Smooth muscle cell (in vitro differentiated cells): ENCODE data around the gene LRRC15. TPM values are rescaled to one million over a fixed set of nuclear protein-coding genes. Genes with fewer than 3 reads are reported as not detected.
A peak's percentile ranks its signal among the peaks of the same experiment; 100 is the strongest.

ENCODE experiments used
- DNase-seq: peaks from one replicate; lab custom pipeline; 2025; ENCODE audit not compliant: unreplicated experiment; lab: John Stamatoyannopoulos, UW
- H2AFZ ChIP-seq: fragments of 200-600 bp; sonication (generic); 2 replicates; pipeline ENCODE4 v1.6.0; 2016; ENCODE audit warnings: antibody characterized with exemption, low read depth, mild to moderate bottlenecking
- H3F3A ChIP-seq: fragments of 200-600 bp; sonication (generic); 2 replicates; pipeline ENCODE4 v1.6.0; 2017; ENCODE audit warnings: antibody characterized with exemption, low read depth
- H3K27ac ChIP-seq: fragments of 200-600 bp; sonication (generic); 2 replicates; pipeline ENCODE4 v1.5.1; 2016; ENCODE audit warnings: low read depth, mild to moderate bottlenecking
- H3K27me3 ChIP-seq: fragments of 200-600 bp; sonication (generic); 2 replicates; pipeline ENCODE4 v1.6.1; 2016; ENCODE audit warnings: low read depth, mild to moderate bottlenecking
- H3K36me3 ChIP-seq: fragments of 200-600 bp; sonication (generic); 2 replicates; pipeline ENCODE4 v1.5.1; 2016; ENCODE audit warnings: low read depth
- H3K4me1 ChIP-seq: fragments of 200-600 bp; sonication (generic); 2 replicates; pipeline ENCODE4 v1.5.1; 2016; ENCODE audit warnings: low read depth
- H3K4me2 ChIP-seq: fragments of 200-600 bp; sonication (generic); 2 replicates; pipeline ENCODE4 v1.6.0; 2016; ENCODE audit warnings: mild to moderate bottlenecking
- H3K4me3 ChIP-seq: fragments of 200-600 bp; sonication (generic); 2 replicates; pipeline ENCODE4 v1.5.1; 2016; ENCODE audit warnings: mild to moderate bottlenecking
- H3K79me2 ChIP-seq: fragments of 200-600 bp; sonication (generic); 2 replicates; pipeline ENCODE4 v1.6.0; 2016; ENCODE audit warnings: low read depth, mild to moderate bottlenecking
- H3K9ac ChIP-seq: fragments of 200-600 bp; sonication (generic); 2 replicates; pipeline ENCODE4 v1.6.0; 2016; ENCODE audit warnings: low read depth
- H3K9me3 ChIP-seq: fragments of 200-600 bp; sonication (generic); replicated peaks from 2 replicates; pipeline ENCODE4 v1.5.1; 2016; ENCODE audit warnings: low read depth
- H4K20me1 ChIP-seq: fragments of 200-600 bp; sonication (generic); 2 replicates; pipeline ENCODE4 v1.6.0; 2016; ENCODE audit warnings: low read depth
- WGBS: methylation state at CpG from one replicate; pipeline ENCODE4 v1.1.7; 2016; ENCODE audit warnings: low lambda C conversion rate; 5-methylcytosine and 5-hydroxymethylcytosine counted together
- polyA plus RNA-seq: library from polyadenylated mRNA; unstranded; fragments of >200 nt; fragmentation: Nextera tagmentation; extraction: Ambion mirVana; gene quantifications from 2 replicates; pipeline ENCODE4 v1.2.1, GENCODE V29; 2016
- total RNA-seq: library from RNA; depleted of rRNA; stranded (reverse); fragments of >200 nt; gene quantifications from 2 replicates; pipeline ENCODE4 v1.2.3, GENCODE V29; 2014
- TF ChIP-seq, protein P1 (sequence below): fragments of 200-600 bp; sonication (generic); IDR thresholded peaks from 2 replicates; pipeline ENCODE4 v1.5.1; 2017; ENCODE audit warnings: borderline replicate concordance, mild to moderate bottlenecking, antibody characterized with exemption; ENCODE audit not compliant: insufficient read depth, poor library complexity, severe bottlenecking

The LRRC15 gene
- total and polyA plus RNA-seq, 2 experiments from 2014 or later: 4.7 to 4.9 TPM

DNA sequence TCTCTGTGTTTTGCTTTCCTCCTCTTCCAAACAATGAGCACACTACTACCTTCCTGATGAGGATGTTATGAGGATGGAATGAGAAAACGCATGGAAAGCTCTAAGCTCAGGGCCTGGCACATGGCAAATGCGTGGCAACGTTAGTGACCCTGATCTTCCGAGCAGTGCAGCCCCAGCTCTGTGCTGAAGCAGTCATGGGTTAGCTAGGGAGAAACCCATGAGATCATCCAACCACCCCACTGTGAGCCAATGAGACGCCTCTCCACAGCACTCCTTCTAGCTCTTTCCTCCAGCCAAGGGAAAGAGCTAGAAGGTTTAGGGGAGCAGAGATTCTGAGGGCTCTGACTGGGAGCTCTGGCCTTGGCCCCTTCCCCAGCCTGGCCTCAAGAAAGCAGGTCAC, 22.9 kb downstream of the LRRC15 start:
- WGBS: 75% methylated on average over 5 of the region's 5 CpGs
- TF ChIP-seq, protein P1, sequence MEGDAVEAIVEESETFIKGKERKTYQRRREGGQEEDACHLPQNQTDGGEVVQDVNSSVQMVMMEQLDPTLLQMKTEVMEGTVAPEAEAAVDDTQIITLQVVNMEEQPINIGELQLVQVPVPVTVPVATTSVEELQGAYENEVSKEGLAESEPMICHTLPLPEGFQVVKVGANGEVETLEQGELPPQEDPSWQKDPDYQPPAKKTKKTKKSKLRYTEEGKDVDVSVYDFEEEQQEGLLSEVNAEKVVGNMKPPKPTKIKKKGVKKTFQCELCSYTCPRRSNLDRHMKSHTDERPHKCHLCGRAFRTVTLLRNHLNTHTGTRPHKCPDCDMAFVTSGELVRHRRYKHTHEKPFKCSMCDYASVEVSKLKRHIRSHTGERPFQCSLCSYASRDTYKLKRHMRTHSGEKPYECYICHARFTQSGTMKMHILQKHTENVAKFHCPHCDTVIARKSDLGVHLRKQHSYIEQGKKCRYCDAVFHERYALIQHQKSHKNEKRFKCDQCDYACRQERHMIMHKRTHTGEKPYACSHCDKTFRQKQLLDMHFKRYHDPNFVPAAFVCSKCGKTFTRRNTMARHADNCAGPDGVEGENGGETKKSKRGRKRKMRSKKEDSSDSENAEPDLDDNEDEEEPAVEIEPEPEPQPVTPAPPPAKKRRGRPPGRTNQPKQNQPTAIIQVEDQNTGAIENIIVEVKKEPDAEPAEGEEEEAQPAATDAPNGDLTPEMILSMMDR: no peak
- H3K79me2 ChIP-seq: no peaks in the 10 kb centered on the region

DNA sequence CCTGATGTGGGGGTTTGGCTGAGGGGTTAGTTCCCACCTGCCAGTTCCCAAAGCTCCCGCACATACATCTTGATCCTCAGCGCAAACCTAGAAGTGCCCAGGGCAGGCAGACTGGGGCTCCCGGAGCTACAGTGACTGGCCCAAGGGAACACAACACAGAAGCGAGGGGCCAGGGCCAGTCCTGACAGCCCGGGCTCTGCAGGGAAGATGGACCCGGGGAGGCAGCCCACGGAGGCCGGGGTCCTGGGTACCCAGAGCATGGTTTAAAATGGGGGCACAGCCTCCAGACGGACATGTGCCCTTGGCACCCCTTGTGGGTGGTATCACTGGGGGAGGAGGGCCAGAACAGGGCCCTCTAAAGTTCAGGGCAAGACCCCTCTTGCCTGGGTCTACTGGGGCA, 23.5 kb downstream of the LRRC15 start:
- H3K9ac ChIP-seq: no peak overlapping the region

More for the DNA sequence above, 22.9 kb downstream of the LRRC15 start:
- no peak for DNase-seq
- no peaks in the 10 kb centered on the region for H3K36me3 ChIP-seq
- H3K27me3 ChIP-seq: no peaks in the 10 kb centered on the region
- no peaks in the 10 kb centered on the region for H4K20me1 ChIP-seq
- H2AFZ ChIP-seq: no peak overlapping the region
- H3K4me3 ChIP-seq: no peak overlapping the region
- no peaks in the 10 kb centered on the region for H3F3A ChIP-seq
- no peak overlapping the region for H3K4me2 ChIP-seq
- H3K4me1 ChIP-seq: no peaks in the 10 kb centered on the region
- no peak overlapping the region for H3K27ac ChIP-seq
- no peak overlapping the region for H3K9ac ChIP-seq
- H3K9me3 ChIP-seq: no peaks in the 10 kb centered on the region

DNA sequence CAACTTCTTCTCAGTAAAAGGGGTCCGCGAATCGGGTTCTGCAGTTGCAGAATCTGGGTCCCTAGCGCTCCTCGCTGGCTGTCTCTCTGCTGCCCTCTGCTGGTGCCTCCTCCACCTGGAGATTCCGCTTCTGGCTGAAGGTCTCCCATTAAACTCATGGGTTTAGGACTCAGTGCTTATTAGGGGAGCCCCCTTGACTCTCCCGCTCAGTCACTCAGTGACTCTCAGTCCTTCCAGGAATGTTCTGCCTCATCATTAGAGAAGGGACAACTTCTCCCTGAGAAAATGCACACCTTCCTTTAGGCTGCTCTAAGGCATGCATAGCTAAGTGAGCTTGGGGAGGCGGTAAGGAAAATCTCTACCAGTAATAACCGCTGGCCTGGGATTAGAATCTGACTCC, 25.5 kb downstream of the LRRC15 start:
- no peak overlapping the region for H3K4me3 ChIP-seq
- TF ChIP-seq, protein P1: peak; percentile 94
- no peak overlapping the region for H3K4me2 ChIP-seq

More for the DNA sequence above, 23.5 kb downstream of the LRRC15 start:
- Histone ChIP-seq H3K4me2 (no peak overlapping the region), H3K4me3 (no peak overlapping the region), H3K4me1 (no peaks in the 10 kb centered on the region), H3K27me3 (no peaks in the 10 kb centered on the region), H3K79me2 (no peaks in the 10 kb centered on the region), H3K36me3 (no peaks in the 10 kb centered on the region), H3F3A (no peaks in the 10 kb centered on the region), H2AFZ (no peak overlapping the region), H4K20me1 (no peaks in the 10 kb centered on the region), H3K27ac (no peak overlapping the region), H3K9me3 (no peaks in the 10 kb centered on the region)
- TF ChIP-seq, protein P1: no peak
- WGBS: 93% methylated on average over 9 of the region's 9 CpGs
- DNase-seq: no peak

DNA sequence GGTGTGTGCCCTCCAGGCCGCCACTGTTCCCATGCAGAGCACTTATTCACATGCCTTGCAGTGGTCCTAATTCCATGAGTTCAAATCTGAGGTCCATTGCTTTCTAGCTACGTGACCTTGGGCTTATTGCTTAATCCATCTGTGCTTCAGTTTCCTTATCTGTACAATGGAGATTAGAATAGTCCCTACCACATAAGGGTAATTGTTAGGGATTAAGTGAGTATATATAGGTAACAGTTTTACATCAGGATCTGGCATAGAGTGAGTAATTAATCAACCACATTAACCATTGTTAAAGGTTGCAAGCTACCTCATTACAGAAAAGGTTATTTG, 26.0 kb downstream of the LRRC15 start:
- H3K4me3 ChIP-seq: no peak overlapping the region
- no peaks in the 10 kb centered on the region for H4K20me1 ChIP-seq
- no peaks in the 10 kb centered on the region for H3K79me2 ChIP-seq
- no peaks in the 10 kb centered on the region for H3K9me3 ChIP-seq
- no peak overlapping the region for H3K9ac ChIP-seq
- DNase-seq: no peak
- H3K27ac ChIP-seq: no peak overlapping the region
- TF ChIP-seq, protein P1: no peak
- no peaks in the 10 kb centered on the region for H3K4me1 ChIP-seq
- H3F3A ChIP-seq: no peaks in the 10 kb centered on the region
- WGBS: 64% methylated on average over 2 of the region's 2 CpGs
- H3K4me2 ChIP-seq: no peak overlapping the region
- H3K27me3 ChIP-seq: no peaks in the 10 kb centered on the region
- H2AFZ ChIP-seq: no peak overlapping the region
- no peaks in the 10 kb centered on the region for H3K36me3 ChIP-seq

More for the DNA sequence above, 25.5 kb downstream of the LRRC15 start:
- Histone ChIP-seq H2AFZ (no peak overlapping the region), H3K9ac (no peak overlapping the region), H3K27me3 (no peaks in the 10 kb centered on the region), H3K36me3 (no peaks in the 10 kb centered on the region), H3F3A (no peaks in the 10 kb centered on the region), H4K20me1 (no peaks in the 10 kb centered on the region), H3K9me3 (no peaks in the 10 kb centered on the region), H3K79me2 (no peaks in the 10 kb centered on the region), H3K4me1 (no peaks in the 10 kb centered on the region), H3K27ac (no peak overlapping the region)
- peak; percentile 44 for DNase-seq
- WGBS: 35% methylated on average over 9 of the region's 9 CpGs
